ENCODE data around the gene HEATR1.
"Not testable (repeated sequence)": the region's sequence is repeated elsewhere in the genome, so short reads cannot be mapped to it uniquely, and the experiment has no call there.

Gene HEATR1

DNA sequence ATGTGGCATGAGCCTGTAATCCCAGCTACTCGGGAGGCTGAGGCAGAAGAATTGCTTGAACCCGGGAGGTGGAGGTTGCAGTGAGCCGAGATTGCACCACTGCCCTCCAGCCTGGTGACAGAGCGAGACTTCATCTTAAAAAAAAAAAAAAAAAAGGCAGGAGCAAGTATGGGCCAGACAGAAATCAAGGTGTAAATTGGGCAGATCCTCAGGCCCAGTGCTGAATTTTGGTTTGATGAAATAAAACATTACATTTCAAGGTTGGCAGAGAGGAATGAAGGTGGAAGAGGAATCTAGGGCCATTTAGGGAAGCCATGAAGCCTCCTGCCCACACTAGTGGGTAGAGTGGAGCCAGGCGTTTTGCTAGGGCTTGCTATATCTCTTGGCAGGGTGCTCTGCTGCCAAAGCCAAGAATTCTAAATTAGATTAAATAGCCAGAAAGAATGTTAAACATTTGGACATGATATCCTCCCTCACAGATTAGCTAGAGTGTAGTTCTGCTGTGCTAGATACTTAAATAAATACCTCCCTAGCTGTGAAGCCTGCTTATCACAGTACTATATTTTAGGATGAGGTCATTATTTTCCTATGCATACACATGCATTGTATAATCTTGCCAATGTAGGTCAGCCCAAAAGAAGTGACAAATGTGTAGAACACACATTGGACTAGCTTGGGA lies 97.2 kb downstream of the HEATR1 start:
- DNase-seq: no peak

DNA sequence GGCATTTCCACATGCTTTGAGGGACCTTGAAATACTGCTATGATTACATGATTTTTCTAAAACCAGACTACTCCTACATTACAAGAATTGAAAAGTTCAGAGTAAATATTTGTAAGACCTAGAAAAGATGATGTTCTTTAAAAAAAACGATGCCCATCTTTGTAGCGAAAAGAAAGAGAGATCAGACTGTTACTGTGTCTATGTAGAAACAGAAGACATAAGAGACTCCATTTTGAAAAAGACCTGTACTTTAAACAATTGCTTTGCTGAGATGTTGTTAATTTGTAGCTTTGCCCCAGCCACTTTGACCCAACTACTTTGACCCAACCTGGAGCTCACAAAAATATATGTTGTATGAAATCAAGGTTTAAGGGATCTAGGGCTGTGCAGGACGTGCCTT lies 100.0 kb downstream of the HEATR1 start:
- DNase-seq: not testable (repeated sequence)

DNA sequence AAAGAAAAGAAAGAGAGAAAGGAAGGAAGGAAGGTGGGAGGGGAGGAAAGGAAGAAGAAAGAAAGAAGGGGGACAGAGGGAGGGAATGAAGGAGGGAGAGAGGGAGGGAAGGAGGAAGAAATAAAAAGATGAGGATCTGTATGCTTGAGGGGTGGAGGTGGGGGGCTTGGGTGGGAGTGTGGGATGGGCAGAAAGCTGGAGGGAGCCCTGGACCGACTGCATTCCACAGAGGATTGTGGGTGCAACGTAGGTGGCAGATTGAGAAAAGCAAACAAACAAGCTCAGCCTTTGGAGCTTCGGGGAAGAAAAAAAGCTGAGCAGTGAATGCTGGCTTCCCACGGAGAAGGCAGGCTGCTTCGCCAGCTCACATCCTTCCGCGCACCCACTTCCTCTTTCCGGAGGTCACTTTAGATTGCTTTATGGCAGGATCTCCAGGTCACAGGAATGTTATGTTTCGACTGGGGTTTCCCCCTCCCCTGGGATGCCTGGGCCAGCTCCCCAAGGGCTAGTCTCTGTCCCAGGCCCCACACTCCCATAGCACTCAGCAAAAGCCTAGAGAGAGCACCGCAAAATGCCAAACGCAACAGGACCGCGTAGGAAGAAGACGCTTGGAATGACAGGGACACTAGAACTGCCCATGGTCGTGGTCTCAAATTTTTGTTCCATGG lies 101.2 kb downstream of the HEATR1 start:
- DNase-seq: no peak

DNA sequence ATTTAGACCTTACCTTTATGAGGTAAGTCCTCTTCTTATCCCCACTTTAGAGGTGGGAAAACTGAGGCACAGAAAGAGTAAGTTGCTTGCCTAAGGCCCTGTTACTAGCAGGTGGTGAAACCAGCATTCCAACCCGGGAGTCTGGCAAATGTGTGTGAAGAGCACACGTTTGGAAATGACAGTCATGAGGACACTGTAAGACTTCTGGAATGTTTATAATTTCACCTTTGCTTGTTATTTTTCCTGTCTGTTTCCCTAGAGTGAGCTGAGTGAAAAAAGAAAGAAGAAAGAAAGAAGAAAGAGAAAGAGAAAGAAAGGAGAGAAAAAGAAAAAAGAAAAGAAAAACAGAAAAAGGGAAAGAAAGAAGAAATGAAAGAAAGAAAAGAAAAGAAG lies 101.7 kb downstream of the HEATR1 start:
- DNase-seq: no peak

DNA sequence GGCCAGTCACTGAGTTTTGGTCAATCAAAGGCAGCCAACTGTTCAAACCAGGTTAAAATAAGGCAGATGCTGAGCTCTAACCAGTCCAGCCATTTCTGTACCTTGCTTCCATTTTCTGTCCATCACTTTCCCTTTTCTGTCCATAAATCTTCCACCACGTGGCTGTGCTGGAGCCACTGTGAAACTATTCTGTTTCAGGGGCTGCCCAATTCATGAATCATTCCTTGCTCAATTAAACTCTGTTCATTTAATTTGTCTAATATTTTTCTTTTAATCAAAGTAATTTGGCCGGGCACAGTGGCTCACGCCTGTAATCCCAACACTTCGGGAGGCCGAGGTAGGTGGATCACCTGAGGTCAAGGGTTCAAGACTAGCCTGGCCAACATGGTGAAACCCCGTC lies 103.2 kb downstream of the HEATR1 start:
- no peak for DNase-seq

Data from activated naive CD4-positive, alpha-beta T cell (primary cell).